GM12878 (cell line): ENCODE measurements around the gene DNAJB2.

ENCODE experiments used
- BRCA1 ChIP-seq: IDR thresholded peaks from 2 replicates; pipeline ENCODE4 v1.6.1; 2011; ENCODE audit warnings: low read depth, low read length, improper control_type of control experiment
- CEBPB ChIP-seq, 2 experiments: fragments of 150-350 bp in 1 of 2; IDR thresholded peaks; 2 replicates each; pipeline ENCODE4 v1.6.1; 2012 to 2014; ENCODE audit warnings: low read depth in 2 of 2, low read length in 2 of 2, borderline replicate concordance in 1 of 2, inconsistent platforms in 1 of 2
- EZH2 ChIP-seq: IDR thresholded peaks from 2 replicates; pipeline ENCODE4 v1.6.1; 2012; ENCODE audit warnings: low read depth, mild to moderate bottlenecking, control low read depth, inconsistent platforms, low read length, borderline replicate concordance; ENCODE audit not compliant: control insufficient read depth
- MYC ChIP-seq: IDR thresholded peaks from 2 replicates; pipeline ENCODE4 v1.6.1; 2011; ENCODE audit warnings: mild to moderate bottlenecking, low read length, moderate library complexity, inconsistent platforms; ENCODE audit not compliant: insufficient read depth, insufficient replicate concordance, insufficient read length, severe bottlenecking
- POLR2A ChIP-seq: IDR thresholded peaks from 2 replicates; pipeline ENCODE4 v1.6.1; 2011; ENCODE audit warnings: low read depth, mild to moderate bottlenecking, low read length
- SUZ12 ChIP-seq: fragments of 200-600 bp; sonication (generic); IDR thresholded peaks from one replicate; pipeline ENCODE4 v1.6.1; 2018; ENCODE audit warnings: antibody characterized with exemption, mild to moderate bottlenecking; ENCODE audit not compliant: unreplicated experiment
- TAF1 ChIP-seq: IDR thresholded peaks from 2 replicates; pipeline ENCODE4 v1.6.1; 2011; ENCODE audit warnings: mild to moderate bottlenecking, low read depth, low read length, borderline replicate concordance
- ZNF207 ChIP-seq: fragments of 450-650 bp; IDR thresholded peaks from 2 replicates; pipeline ENCODE4 v1.6.1; 2014; ENCODE audit warnings: antibody characterized with exemption, mild to moderate bottlenecking, borderline replicate concordance

GRCh38 chr2:219289195-219289536 is 10.0 kb downstream of the DNAJB2 start:
- no peak for TF ChIP-seq TAF1
- no peak for TF ChIP-seq MYC
- no peak for TF ChIP-seq CEBPB (IDR thresholded peaks at IDR 0.05; ENCODE audit: borderline replicate concordance in 1 of 2, low read depth in 2 of 2, low read length in 2 of 2)
- TF ChIP-seq BRCA1: no peak
- no peak for TF ChIP-seq POLR2A
- TF ChIP-seq SUZ12: no peak
- TF ChIP-seq EZH2: no peak
- no peak for TF ChIP-seq ZNF207
